Upper lobe of right lung (tissue), 1 donor: ENCODE results near the gene ZNF397. TPM values are rescaled to one million over a fixed set of nuclear protein-coding genes. Genes with fewer than 3 reads are reported as not detected.

Experiments used
- ATAC-seq: fragments of 200-7000 bp; cut with Tn5 transposase; one replicate; pipeline ENCODE4 v1.9.1; 2020; ENCODE audit warnings: mild to moderate bottlenecking, moderate library complexity
- DNase-seq: peaks from one replicate; pipeline ENCODE4 v3.0.0-alpha.2; 2020
- H3K27ac ChIP-seq: fragments of 200-600 bp; one replicate; pipeline ENCODE4 v1.8.0; 2022
- H3K27me3 ChIP-seq: fragments of 200-600 bp; one replicate; pipeline ENCODE4 v1.8.0; 2022; ENCODE audit warnings: mild to moderate bottlenecking
- H3K36me3 ChIP-seq: fragments of 200-600 bp; one replicate; pipeline ENCODE4 v1.8.0; 2022
- H3K4me1 ChIP-seq: fragments of 200-600 bp; one replicate; pipeline ENCODE4 v1.8.0; 2022
- H3K4me3 ChIP-seq: fragments of 200-600 bp; one replicate; pipeline ENCODE4 v1.8.0; 2022; ENCODE audit warnings: mild to moderate bottlenecking
- H3K9me3 ChIP-seq: fragments of 200-600 bp; one replicate; pipeline ENCODE4 v1.8.0; 2022
- CTCF ChIP-seq: fragments of 200-600 bp; IDR thresholded peaks from one replicate; pipeline ENCODE4 v1.8.0; 2022; ENCODE audit warnings: antibody characterized with exemption
- intact Hi-C: fragments of 100-400 bp; cut with DNase I; formaldehyde crosslinking; loops from one replicate; pipeline ENCODE4 v1.11.0; 2022
- total RNA-seq: library from RNA; stranded (reverse); fragmentation: NEBNext Ultra II Directional; extraction: Animal tissue kit (Norgen Biotek cat#: 25700); gene quantifications from one replicate; pipeline ENCODE4 v1.2.1, GENCODE V29; 2021
- donor health status: DM: no; HTN: yes; CAD: no; lungs with severe emphysema.

ZNF397 gene
- total RNA-seq, 1 donor from 2014 or later: 29.2 TPM

DNA sequence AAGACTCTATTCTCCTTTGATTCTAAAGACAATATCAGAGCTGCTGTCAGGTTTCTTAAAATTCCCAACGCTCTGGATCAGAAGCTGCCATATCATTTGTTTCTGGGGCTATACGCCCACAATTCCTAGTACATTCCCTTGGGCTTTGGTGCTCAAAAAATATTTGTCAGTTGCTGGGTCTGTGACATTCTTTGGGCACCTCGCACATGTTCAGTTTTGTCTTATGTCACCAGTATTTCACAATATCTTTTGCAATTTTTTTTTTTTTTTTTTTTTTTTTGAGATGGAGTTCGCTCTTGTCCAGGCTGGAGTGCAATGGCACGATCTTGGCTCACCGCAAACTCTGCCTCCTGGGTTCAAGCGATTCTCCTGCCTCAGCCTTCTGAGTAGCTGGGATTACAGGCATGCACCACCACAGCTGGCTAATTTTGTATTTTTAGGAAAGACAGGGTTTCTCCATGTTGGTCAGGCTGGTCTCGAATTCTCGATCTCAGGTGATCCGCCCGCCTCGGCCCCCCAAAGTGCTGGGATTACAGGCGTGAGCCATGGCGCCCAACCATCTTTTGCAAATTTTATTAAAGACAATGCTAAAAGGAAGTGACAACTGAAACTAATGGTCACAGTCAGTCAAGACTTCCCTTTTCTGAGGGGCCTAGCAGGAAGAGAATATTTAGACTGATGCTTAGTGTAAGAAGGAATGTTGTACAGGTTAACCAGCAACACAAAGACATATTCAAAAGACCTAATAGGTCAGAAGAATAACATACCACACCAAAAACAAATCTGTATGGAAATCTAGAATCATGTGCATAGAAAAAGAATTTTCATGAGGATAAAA lies 6.8 kb downstream of the ZNF397 start:
- intact Hi-C loops: no loop called here
- H3K4me1 ChIP-seq: no peaks in the 10 kb centered on the region
- H3K36me3 ChIP-seq: peaks cover 70% of the 10 kb centered on the region
- TF ChIP-seq CTCF: no peak
- no peak overlapping the region for H3K27ac ChIP-seq
- ATAC-seq (peak; percentile 28), DNase-seq (no peak)
- no peaks in the 10 kb centered on the region for H3K9me3 ChIP-seq
- H3K27me3 ChIP-seq: no peaks in the 10 kb centered on the region
- no peak overlapping the region for H3K4me3 ChIP-seq

DNA sequence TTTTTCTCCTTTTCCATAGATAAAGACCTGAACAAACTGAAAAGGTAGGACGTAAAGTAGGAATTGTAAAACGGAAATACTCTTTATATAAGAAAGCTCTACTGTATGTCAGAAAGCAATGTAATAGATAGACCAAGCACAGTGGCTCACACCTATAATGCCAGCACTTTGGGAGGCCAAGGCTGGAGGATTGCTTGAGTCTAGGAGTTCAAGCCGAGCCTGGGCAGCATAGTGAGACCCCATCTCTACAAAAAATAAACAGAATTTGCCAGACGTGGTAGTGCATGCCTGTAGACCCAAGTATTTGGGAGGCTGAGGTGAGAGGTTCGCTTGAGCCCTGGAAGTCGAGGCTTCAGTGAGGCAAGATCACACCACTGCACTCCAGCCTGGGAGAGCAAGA lies 7.6 kb downstream of the ZNF397 start:
- H3K27me3 ChIP-seq: no peaks in the 10 kb centered on the region
- intact Hi-C loops: no loop called here
- H3K36me3 ChIP-seq: peaks cover 62% of the 10 kb centered on the region
- no peak overlapping the region for H3K4me3 ChIP-seq
- no peaks in the 10 kb centered on the region for H3K4me1 ChIP-seq
- H3K27ac ChIP-seq: no peak overlapping the region
- ATAC-seq (no peak), DNase-seq (no peak)
- no peak for TF ChIP-seq CTCF
- H3K9me3 ChIP-seq: no peaks in the 10 kb centered on the region

DNA sequence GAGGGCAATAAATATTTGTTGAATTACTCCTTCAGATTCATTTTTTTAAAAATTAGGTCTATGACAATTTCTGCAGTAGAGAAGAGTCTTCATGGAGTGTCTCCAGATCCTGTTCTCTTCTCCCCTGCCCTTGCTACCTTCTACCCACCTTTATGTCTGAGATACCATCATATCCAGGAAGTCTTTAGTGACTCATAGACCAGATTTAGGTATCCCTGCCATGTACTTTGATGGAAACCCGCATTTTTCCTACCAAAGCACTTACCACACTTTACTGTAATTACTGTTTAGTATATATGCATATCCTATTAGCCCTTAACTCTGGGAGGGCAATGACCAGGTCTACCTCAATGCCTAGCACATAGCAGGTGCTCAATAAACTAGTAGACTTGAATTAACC lies 11.6 kb downstream of the ZNF397 start:
- peaks cover 34% of the 10 kb centered on the region for H3K36me3 ChIP-seq

DNA sequence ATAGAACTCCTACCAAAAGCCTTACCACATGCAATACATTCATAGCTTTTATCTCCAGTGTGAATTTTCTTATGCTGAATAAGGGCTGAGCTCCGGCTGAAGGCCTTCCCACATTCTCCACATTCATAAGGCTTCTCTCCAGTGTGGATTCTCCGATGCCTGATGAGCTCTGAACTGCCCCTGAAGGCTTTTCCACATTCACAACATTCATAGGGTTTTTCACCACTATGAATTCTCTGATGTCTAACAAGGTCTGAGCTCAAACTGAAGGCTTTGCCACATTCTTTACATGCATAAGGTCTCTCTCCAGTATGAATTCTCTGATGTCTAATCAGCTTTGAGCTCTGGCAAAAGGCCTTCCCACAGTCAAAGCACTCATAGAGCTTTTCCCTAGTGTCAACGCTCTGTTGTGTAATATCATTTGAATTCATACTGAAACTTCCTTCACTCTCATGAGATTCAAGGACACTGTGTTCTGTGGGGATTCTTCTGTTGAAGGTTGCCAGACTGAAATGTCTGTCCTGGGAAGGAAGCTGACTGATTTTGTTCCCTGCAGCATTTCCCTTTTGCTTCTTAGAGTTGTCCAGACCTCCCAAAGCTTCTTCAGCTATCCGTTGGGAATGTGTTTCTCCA lies 12.9 kb downstream of the ZNF397 start:
- Histone ChIP-seq H3K27me3 (no peaks in the 10 kb centered on the region), H3K4me1 (no peaks in the 10 kb centered on the region), H3K9me3 (no peaks in the 10 kb centered on the region), H3K36me3 (peaks cover 33% of the 10 kb centered on the region), H3K27ac (no peak overlapping the region), H3K4me3 (no peak overlapping the region)
- ATAC-seq (no peak), DNase-seq (no peak)
- intact Hi-C loops: no loop called here
- no peak for TF ChIP-seq CTCF

More for the DNA sequence above, 11.6 kb downstream of the ZNF397 start:
- no peak overlapping the region for H3K27ac ChIP-seq
- no peak for TF ChIP-seq CTCF
- ATAC-seq (no peak), DNase-seq (no peak)
- no peaks in the 10 kb centered on the region for H3K4me1 ChIP-seq
- no peaks in the 10 kb centered on the region for H3K9me3 ChIP-seq
- no peaks in the 10 kb centered on the region for H3K27me3 ChIP-seq
- intact Hi-C loops: no loop called here
- H3K4me3 ChIP-seq: no peak overlapping the region

GRCh38 chr18:35256947-35257346 lies 16.1 kb downstream of the ZNF397 start:
- ATAC-seq (no peak), DNase-seq (no peak)
- Histone ChIP-seq H3K4me1 (no peaks in the 10 kb centered on the region), H3K4me3 (no peak overlapping the region), H3K27me3 (no peaks in the 10 kb centered on the region), H3K27ac (no peak overlapping the region), H3K36me3 (peaks cover 14% of the 10 kb centered on the region), H3K9me3 (no peaks in the 10 kb centered on the region)
- TF ChIP-seq CTCF: no peak
- intact Hi-C loops: no loop called here
